Measurements from ENCODE around the gene NRG4. TPM values are rescaled to one million over a fixed set of nuclear protein-coding genes. Genes with fewer than 3 reads are reported as not detected.
"Not testable (repeated sequence)": the region's sequence is repeated elsewhere in the genome, so short reads cannot be mapped to it uniquely, and the experiment has no call there.

NRG4 gene
- total RNA-seq, 1 donor from 2014 or later, result not detected

- H3K4me1 ChIP-seq, result no peaks in the 10 kb centered on the region
- intact Hi-C loops (cut with DNase I), result no loop called here
Observed at GRCh38 chr15:75992897-75993296, 19.3 kb downstream of the NRG4 start.

DNA sequence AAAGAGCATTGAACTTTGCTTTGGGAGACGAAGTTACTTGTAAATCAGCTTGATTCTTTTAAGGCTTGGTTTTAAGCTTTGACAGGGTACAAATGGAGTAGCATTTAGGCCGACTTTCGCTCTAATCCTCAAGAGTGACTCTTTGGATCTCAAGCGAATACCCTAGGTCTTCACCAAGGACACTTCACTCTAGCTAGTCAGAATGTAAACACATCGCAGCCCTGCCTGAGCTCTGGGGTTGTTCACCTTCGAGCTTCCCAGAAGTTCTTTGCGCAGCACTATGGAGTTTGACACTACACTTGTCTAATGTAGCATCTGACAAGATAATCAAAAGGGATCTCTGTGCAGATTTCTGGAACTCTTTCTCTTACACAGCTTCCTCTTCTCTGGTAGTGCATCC is 22.3 kb downstream of the NRG4 start:
- TF ChIP-seq CTCF (IDR thresholded peaks at IDR 0.05), result no peak
- no peak for TF ChIP-seq POLR2A (IDR thresholded peaks at IDR 0.05)
- TF ChIP-seq POLR2AphosphoS5 (IDR thresholded peaks at IDR 0.05; ENCODE audit: insufficient read depth in 1 of 2, low read depth in 1 of 2), result no peak
- intact Hi-C loops (cut with DNase I), result no loop called here
- H3K36me3 ChIP-seq, result no peaks in the 10 kb centered on the region

More at GRCh38 chr15:75992897-75993296, 19.3 kb downstream of the NRG4 start:
- no peaks in the 10 kb centered on the region for H3K9me3 ChIP-seq
- H3K27me3 ChIP-seq, result no peaks in the 10 kb centered on the region
- no peak overlapping the region for H3K4me3 ChIP-seq
- no peak for TF ChIP-seq CTCF (IDR thresholded peaks at IDR 0.05)
- H3K27ac ChIP-seq, result no peak overlapping the region
- DNase-seq (ENCODE audit: extremely low spot score in 2 of 2), result no peak
- H3K36me3 ChIP-seq, result no peaks in the 10 kb centered on the region

GRCh38 chr15:75989045-75989444 is 23.2 kb downstream of the NRG4 start:
- no peak overlapping the region for H3K4me3 ChIP-seq
- intact Hi-C loops (cut with DNase I), result no loop called here
- no peaks in the 10 kb centered on the region for H3K27me3 ChIP-seq
- no peak for DNase-seq (ENCODE audit: extremely low spot score in 2 of 2)
- no peak overlapping the region for H3K27ac ChIP-seq
- H3K4me1 ChIP-seq, result no peaks in the 10 kb centered on the region
- no peak for TF ChIP-seq CTCF (IDR thresholded peaks at IDR 0.05)
- TF ChIP-seq POLR2A (IDR thresholded peaks at IDR 0.05), result no peak
- TF ChIP-seq POLR2AphosphoS5 (IDR thresholded peaks at IDR 0.05; ENCODE audit: insufficient read depth in 1 of 2, low read depth in 1 of 2), result no peak
- no peaks in the 10 kb centered on the region for H3K36me3 ChIP-seq
- no peaks in the 10 kb centered on the region for H3K9me3 ChIP-seq

More for the DNA sequence above, 22.3 kb downstream of the NRG4 start:
- H3K4me3 ChIP-seq, result no peak overlapping the region
- no peaks in the 10 kb centered on the region for H3K9me3 ChIP-seq
- no peaks in the 10 kb centered on the region for H3K27me3 ChIP-seq
- DNase-seq (ENCODE audit: extremely low spot score in 2 of 2), result no peak
- H3K27ac ChIP-seq, result no peak overlapping the region
- H3K4me1 ChIP-seq, result no peaks in the 10 kb centered on the region

DNA sequence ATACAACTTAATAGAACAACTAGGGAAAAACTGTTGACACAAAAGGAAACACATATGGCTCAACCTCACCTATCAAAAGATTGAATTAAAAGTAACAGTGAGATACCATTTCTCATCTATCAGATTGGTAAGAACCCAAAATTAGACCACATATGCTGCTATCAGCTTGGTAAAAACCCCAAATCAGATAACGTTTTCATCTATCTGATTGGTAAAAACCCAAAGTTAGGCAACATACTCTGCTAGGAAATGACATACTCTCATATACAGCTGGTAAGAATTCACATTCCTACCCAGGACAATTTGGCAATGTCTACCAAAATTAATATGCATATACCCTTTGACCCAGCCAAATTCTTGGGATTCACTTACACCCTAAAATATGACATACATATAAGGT is 26.3 kb downstream of the NRG4 start:
- H3K27ac ChIP-seq, result no peak overlapping the region
- no peak for TF ChIP-seq CTCF (IDR thresholded peaks at IDR 0.05)
- no peak for TF ChIP-seq POLR2AphosphoS5 (IDR thresholded peaks at IDR 0.05; ENCODE audit: insufficient read depth in 1 of 2, low read depth in 1 of 2)
- TF ChIP-seq POLR2A (IDR thresholded peaks at IDR 0.05), result no peak
- H3K4me3 ChIP-seq, result no peak overlapping the region
- H3K9me3 ChIP-seq, result no peaks in the 10 kb centered on the region
- intact Hi-C loops (cut with DNase I), result no loop called here
- H3K4me1 ChIP-seq, result no peaks in the 10 kb centered on the region
- no peak for DNase-seq (ENCODE audit: extremely low spot score in 2 of 2)
- H3K27me3 ChIP-seq, result no peaks in the 10 kb centered on the region
- no peaks in the 10 kb centered on the region for H3K36me3 ChIP-seq

DNA sequence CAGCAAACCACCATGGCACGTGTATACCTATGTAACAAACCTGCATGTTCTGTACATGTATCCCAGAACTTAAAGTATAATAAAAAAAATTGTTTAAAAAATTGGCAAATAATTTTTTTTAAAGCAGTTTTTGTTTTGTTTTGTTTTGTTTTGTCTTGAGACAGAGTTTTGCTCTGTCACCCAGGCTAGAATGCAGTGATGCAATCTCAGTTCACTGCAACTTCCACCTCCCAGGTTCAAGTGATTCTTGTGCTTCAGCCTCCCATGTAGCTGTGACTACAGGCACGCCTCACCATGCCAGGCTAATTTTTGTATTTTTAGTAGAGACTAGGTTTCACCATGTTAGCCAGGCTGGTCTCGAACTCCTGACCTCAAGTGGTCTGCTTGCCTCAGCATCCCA is 27.5 kb downstream of the NRG4 start:
- H3K27me3 ChIP-seq; H3K27ac ChIP-seq; H3K4me1 ChIP-seq; H3K4me3 ChIP-seq; DNase-seq (ENCODE audit: extremely low spot score in 2 of 2); H3K36me3 ChIP-seq; intact Hi-C loops (cut with DNase I); H3K9me3 ChIP-seq: not testable (repeated sequence)

DNA sequence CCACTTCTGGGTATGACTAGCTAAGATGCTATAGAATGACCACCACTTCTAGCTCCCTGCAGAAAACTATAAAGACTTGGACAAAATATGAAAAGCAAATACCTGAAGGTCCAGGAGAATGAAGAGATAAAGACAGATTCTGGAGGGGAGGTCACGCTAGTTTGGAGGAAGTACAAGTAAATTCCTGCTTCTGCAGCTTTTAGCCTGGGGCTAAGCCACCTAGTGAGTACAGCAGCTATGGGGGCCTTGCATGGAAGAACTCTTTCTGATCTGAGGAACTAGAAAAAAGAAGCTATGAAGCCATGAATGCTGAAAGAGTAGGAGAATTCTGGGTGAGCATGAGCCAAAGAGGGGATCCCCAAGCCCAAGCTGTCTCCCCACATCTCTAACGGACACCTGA is 29.8 kb downstream of the NRG4 start:
- Histone ChIP-seq H3K9me3 (no peaks in the 10 kb centered on the region), H3K4me3 (no peak overlapping the region), H3K36me3 (no peaks in the 10 kb centered on the region), H3K27ac (no peak overlapping the region), H3K27me3 (no peaks in the 10 kb centered on the region), H3K4me1 (no peaks in the 10 kb centered on the region)
- no peak for DNase-seq (ENCODE audit: extremely low spot score in 2 of 2)
- TF ChIP-seq POLR2AphosphoS5 (IDR thresholded peaks at IDR 0.05; ENCODE audit: insufficient read depth in 1 of 2, low read depth in 1 of 2), result no peak
- TF ChIP-seq CTCF (IDR thresholded peaks at IDR 0.05), result no peak
- intact Hi-C loops (cut with DNase I), result no loop called here
